Putamen (tissue), 1 donor: ENCODE data around the gene XRCC3.

Experiments
- DNase-seq: peaks from one replicate; pipeline ENCODE4 v3.0.0-alpha.2; 2016; ENCODE audit warnings: low spot score

The XRCC3 gene

GRCh38 chr14:103738701-103739451 lies 23.6 kb upstream of the XRCC3 start:
- DNase-seq, result no peak

- DNase-seq, result no peak
Measured at GRCh38 chr14:103738166-103738565, 22.9 kb upstream of the XRCC3 start.

GRCh38 chr14:103737432-103738045 lies 22.3 kb upstream of the XRCC3 start:
- DNase-seq, result no peak

- DNase-seq, result no peak
Measured at GRCh38 chr14:103736546-103737431, 21.5 kb upstream of the XRCC3 start.

- no peak for DNase-seq
Measured at GRCh38 chr14:103735815-103736545, 20.7 kb upstream of the XRCC3 start.

GRCh38 chr14:103735439-103735814 lies 20.2 kb upstream of the XRCC3 start:
- no peak for DNase-seq

- DNase-seq, result no peak
Measured at GRCh38 chr14:103735022-103735421, 19.8 kb upstream of the XRCC3 start.

GRCh38 chr14:103734081-103734888 lies 19.0 kb upstream of the XRCC3 start:
- DNase-seq, result no peak

GRCh38 chr14:103733651-103734050 lies 18.4 kb upstream of the XRCC3 start:
- DNase-seq, result no peak

- DNase-seq, result no peak
Measured at GRCh38 chr14:103732868-103733620, 17.8 kb upstream of the XRCC3 start.

- DNase-seq, result no peak
Measured at GRCh38 chr14:103731916-103732867, 16.9 kb upstream of the XRCC3 start.

GRCh38 chr14:103731481-103731880 lies 16.2 kb upstream of the XRCC3 start:
- DNase-seq, result no peak

GRCh38 chr14:103730490-103731035 lies 15.3 kb upstream of the XRCC3 start:
- DNase-seq, result no peak

GRCh38 chr14:103729496-103730448 lies 14.5 kb upstream of the XRCC3 start:
- no peak for DNase-seq

- DNase-seq, result no peak
Measured at GRCh38 chr14:103728721-103729120, 13.5 kb upstream of the XRCC3 start.

GRCh38 chr14:103728141-103728540 lies 12.9 kb upstream of the XRCC3 start:
- DNase-seq, result no peak

GRCh38 chr14:103727313-103727980 lies 12.2 kb upstream of the XRCC3 start:
- DNase-seq, result no peak
